Upper lobe of left lung (tissue), 4 donors: Measurements from ENCODE around the gene EGFR.

Source experiments
- EP300 ChIP-seq, 4 donors: sonication (generic); formaldehyde crosslinking; IDR thresholded peaks; one replicate each; pipeline ENCODE4 v1.5.1; 2017; ENCODE audit warnings: antibody characterized with exemption in 4 of 4, control low read depth in 2 of 4
- POLR2A ChIP-seq, 4 donors: fragments of 450-650 bp; IDR thresholded peaks; one replicate each; pipeline ENCODE4 v1.5.1; 2016 to 2017; ENCODE audit warnings: antibody characterized with exemption in 4 of 4, mild to moderate bottlenecking in 2 of 4

- TF ChIP-seq EP300 (IDR thresholded peaks at IDR 0.05) (no peak), POLR2A (IDR thresholded peaks at IDR 0.05) (no peak)
These were observed 162.2 kb downstream of the EGFR start for GRCh38 chr7:55180963-55181542.
